ENCODE data around the gene PTPRN2.
A peak's percentile ranks its signal among the peaks of the same experiment; 100 is the strongest.
"Not testable (repeated sequence)": the region's sequence is repeated elsewhere in the genome, so short reads cannot be mapped to it uniquely, and the experiment has no call there.

PTPRN2 gene

DNA sequence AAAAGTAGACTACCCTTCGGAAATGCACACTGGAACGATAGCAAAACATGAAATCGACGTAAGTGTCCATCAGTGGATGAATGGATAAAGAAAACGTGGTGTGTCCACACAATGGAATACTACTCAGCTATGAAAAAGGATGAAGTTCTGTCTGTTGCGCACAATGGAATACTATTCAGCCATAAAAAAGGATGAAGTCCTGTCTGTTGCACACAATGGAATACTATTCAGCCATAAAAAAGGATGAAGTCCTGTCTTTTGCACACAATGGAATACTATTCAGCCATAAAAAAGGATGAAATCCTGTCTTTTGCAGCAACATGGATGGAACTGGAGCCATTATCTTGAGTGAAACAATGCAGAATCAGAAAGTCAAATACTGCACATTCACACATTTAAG is 591.8 kb downstream of the PTPRN2 start:
- no peak for DNase-seq

- no peak for DNase-seq
Measured at GRCh38 chr7:157994319-157994718, 593.3 kb downstream of the PTPRN2 start.

DNA sequence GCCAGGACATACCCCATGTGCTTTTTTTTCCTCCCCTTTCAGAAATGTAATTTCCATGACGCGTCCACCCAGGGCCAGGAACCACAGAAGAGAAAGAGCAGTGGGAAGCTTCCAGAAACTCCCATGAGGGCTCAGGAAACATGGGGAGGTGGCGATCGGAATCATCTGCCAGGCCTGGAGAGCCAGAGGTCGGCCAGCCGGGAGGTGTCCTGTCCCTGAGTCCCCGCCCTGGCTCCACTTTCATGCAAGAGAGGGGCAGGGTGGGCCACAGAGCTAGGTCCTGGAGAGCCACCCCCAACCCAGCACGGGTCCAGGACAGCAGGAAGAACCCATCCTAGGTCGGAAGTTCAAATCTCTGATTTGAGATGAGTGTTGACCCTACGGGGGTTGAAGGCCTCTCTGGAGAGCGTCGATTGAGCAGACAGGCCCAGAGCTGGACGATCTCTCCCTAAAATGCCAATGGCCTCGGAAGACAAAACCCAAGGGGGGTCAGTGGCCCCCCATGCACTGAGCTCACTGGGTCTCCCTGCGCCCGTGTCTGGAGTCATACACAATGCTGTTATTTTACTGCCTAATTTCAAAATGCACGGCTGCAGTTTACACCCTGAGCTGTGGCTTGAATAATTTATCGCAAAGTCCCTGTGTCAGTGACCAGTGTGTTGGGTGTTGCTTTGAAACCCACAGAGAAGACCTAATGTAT is 594.1 kb downstream of the PTPRN2 start:
- no peak for DNase-seq

- no peak for DNase-seq
Measured at GRCh38 chr7:157992511-157993160, 595.0 kb downstream of the PTPRN2 start.

GRCh38 chr7:157991761-157992160 is 595.9 kb downstream of the PTPRN2 start:
- DNase-seq = no peak

- no peak for DNase-seq
Measured at GRCh38 chr7:157991351-157991750, 596.3 kb downstream of the PTPRN2 start.

GRCh38 chr7:157990881-157991250 is 596.8 kb downstream of the PTPRN2 start:
- DNase-seq = peak; percentile 25

- DNase-seq = no peak
Measured at GRCh38 chr7:157990226-157990880, 597.3 kb downstream of the PTPRN2 start.

- DNase-seq = no peak
Measured at GRCh38 chr7:157989589-157989988, 598.0 kb downstream of the PTPRN2 start.

DNA sequence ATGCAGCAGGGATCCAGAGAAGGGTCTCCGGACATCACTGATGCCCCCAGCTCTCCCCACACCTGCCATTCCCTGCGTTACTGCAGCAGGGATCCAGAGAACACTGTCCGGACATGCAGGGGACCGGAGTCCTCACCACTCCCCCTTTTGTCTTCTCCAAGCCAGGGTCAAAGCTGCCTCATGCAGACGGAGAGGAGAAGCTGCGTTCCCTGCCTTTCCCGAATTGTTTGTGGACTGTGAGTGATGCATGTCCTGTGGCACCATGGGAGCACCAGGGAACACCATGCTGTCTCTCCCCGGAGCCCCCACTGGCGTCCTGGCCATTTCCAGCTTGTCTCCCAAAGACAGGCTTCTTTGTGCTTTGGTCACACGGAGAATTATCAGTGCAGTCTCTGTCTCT is 599.7 kb downstream of the PTPRN2 start:
- no peak for DNase-seq

DNA sequence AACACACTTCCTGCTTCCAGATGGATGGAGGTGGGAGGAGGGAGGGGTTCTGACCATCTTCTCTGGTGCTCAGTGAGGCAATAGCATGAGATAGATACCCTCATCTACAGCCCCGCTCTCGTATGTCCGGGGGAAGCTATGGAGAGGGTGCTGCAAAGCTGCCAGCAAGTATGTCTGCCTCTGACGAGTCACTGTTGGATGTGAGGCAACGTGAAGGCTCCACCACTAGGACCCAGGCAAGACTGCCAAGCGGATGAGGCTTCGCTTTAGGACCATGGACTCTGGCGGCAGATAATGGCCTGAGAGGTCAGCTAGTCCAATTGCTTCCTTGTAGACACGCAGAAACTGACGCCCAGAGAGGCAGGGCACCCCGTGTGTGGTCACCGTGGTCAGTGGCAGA is 601.6 kb downstream of the PTPRN2 start:
- no peak for DNase-seq

- no peak for DNase-seq
Measured at GRCh38 chr7:157985636-157986035, 602.0 kb downstream of the PTPRN2 start.

DNA sequence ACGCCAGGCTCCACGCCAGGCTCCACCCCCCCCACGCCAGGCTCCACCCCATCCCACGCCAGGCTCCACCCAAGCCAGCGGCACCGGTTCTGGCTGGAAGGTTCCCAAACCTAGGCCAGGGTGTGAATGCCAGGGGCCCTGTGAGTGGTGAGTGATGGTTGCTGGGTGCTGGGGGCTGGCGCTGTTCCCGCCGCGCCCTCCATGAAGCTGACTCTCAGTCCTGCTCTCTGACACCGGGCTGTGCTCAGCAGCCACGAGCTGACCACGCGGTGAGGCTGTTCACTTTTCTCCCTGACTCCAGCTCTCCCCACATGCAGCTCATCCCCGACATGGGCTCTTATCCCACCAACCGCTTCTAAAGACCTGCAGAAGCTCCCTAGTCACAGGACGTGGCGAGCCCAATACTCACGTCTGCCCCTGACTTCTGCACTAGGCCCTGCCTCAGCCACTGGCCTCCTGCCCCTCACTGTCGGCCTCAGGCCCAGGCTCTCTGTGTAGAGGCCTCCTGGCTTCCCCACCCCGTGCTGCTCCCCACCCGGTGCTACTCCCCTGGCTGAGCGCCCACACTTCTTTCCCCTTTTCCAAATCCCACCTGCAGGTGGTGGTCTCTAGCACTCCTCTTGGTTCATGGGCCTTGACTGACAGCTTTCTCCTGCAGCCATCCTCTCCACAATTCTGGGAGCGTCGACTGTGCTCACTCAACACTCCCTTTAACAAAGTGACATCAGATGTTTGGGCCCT is 603.0 kb downstream of the PTPRN2 start:
- DNase-seq = no peak

- no peak for DNase-seq
Measured at GRCh38 chr7:157983502-157984422, 603.9 kb downstream of the PTPRN2 start.

DNA sequence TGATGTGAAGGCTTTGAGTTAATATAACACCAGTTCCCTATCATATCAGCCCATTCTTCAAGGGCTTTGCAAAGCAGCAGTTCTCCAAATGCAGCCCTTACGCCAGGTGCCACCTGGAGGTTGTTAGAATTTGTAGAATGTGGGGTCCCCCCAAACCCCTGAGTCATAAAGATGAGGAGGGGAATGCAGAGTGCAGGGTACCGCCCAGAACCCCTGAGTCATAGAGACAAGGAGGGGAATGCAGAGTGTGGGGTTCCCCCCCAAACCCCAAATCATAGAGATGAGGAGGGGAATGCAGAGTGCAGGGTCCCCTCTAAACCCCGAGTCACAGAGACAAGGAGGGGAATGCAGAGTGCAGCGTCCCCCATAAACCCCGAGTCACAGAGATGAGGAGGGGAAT is 605.8 kb downstream of the PTPRN2 start:
- no peak for DNase-seq

GRCh38 chr7:157980774-157981173 is 606.8 kb downstream of the PTPRN2 start:
- no peak for DNase-seq

- DNase-seq = not testable (repeated sequence)
Measured at GRCh38 chr7:157980341-157980731, 607.3 kb downstream of the PTPRN2 start.

GRCh38 chr7:157979636-157980340 is 607.8 kb downstream of the PTPRN2 start:
- no peak for DNase-seq

DNA sequence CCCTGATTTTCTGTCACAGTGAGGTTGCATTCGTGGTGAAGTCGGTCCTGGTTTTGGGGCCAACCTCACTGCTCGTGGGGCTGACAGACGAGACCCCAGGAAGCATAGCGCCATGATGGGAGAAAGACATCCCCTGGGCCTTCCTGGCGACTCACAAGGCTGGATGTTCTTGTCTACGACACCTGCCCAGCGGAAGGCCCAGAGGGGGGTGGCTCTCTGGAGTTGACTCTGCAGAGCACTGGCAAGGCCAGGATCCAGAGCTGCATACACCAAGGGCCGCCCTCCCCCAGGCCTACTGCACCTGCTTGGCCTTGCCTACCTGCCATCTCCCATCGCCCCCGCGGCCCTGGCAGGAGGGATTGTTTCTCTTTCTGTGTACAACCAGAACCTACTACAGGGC is 608.9 kb downstream of the PTPRN2 start:
- DNase-seq = no peak

GRCh38 chr7:157977717-157978496 is 609.7 kb downstream of the PTPRN2 start:
- no peak for DNase-seq

DNA sequence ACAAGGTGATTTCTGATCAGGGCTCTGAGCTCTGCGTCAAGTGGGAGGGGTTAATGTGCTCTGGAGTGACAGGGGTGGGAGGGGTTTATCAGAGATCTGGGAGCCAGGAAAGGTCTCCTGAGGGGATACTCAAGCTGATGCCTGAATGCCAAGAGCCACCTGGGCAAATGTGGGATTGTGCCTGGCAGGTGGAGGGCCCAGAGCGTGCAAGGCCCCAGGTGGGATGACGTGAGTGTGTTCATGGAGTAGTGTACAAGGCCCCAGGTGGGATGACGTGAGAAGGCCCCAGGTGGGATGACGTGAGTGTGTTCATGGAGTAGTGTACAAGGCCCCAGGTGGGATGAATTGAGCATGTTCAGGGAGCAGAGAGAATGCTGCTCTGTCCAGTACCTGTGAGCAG is 610.3 kb downstream of the PTPRN2 start:
- peak; percentile 88 for DNase-seq

Measured in NCI-H2171 (cell line).